Ureter (tissue), 1 donor: ENCODE results near the gene PBX4. TPM values are rescaled to one million over a fixed set of nuclear protein-coding genes. Genes with fewer than 3 reads are reported as not detected.
A peak's percentile ranks its signal among the peaks of the same experiment; 100 is the strongest.
"Not testable (repeated sequence)": the region's sequence is repeated elsewhere in the genome, so short reads cannot be mapped to it uniquely, and the experiment has no call there.

ENCODE experiments used
- DNase-seq: peaks from one replicate; pipeline ENCODE4 v3.0.0-alpha.2; 2020; ENCODE audit warnings: low spot score
- total RNA-seq: library from RNA; stranded (reverse); gene quantifications from one replicate; pipeline ENCODE4 v1.2.4, GENCODE V29; 2023
- donor health status: DM: yes; HTN: yes; CAD: no.

The PBX4 gene
- total RNA-seq = 12.7 TPM

DNA sequence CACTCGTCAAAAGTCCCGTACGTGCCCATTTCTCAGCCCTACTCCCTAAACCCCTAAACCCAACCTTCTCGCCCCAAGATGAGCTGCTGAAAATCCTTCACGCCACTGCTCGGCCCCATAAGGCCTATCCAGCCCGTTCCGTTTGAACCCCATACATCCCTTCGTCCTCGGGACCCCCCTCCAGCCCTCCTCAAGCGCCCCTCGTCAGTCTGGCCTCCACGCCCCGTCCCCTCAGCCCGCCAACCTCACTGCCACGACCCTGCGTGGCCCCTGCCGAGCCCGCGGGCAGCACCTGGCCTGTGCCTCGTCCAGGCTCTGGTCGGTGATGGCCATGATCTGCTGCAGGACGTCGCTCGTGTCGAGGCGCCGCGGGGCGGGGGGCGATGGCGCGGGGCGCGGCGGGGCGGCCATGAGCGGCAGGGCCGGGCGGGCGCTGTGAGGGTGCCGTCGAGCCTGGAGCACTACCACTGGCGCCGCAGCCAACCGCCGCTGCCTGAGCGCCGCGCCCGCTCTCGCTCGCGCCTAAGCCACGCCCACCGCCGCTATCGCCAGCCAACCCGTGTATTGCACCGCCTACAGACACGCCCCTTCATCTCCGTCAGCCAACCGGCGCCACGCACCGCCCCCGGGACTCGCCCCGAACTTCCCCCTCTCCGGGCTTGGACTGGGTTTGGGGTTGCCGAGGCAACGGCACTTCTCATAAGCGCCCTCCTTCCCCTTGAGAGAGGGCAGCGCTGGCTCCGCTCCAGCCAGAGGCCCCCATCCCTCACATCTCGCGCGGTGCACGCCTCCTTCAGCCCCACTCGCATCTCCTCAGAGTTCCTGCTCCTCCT is at the start of gene PBX4:
Gene PBX4, minus strand, starts transcription at position 469 of the 833 bp plus-strand sequence. Its CDS starts 58 bp downstream, at position 411.
- DNase-seq = peak; percentile 96

GRCh38 chr19:19665420-19665948 is 47.0 kb upstream of the PBX4 start:
- not testable (repeated sequence) for DNase-seq

- DNase-seq = peak; percentile 97
Measured at GRCh38 chr19:19663256-19664120, 45.0 kb upstream of the PBX4 start, which contains the start of gene ATP13A1. Gene ATP13A1 (minus strand): TSS chr19:19663676. CDS start chr19:19663666, 10 bp downstream.

GRCh38 chr19:19662871-19663255 is 44.4 kb upstream of the PBX4 start:
- no peak for DNase-seq

DNA sequence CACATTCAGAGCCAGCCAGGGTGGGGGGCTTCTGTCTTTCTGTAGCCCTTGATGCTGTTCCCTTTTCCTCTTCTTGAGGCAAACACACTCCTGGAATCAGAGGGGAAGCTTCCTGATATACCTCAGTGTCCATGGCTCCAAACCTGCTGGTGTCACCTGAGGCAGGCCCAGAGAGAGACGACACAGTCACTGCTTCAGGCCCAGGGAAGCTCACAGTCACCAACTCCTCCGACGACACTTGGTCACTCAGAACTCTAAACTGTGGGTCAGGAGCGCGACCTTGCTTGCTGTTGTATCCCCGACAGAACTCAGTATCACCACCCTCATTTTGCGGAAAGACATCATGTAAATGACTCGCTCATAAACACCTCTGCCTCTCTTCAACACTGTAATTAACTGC is 43.9 kb upstream of the PBX4 start:
- no peak for DNase-seq

- DNase-seq = no peak
Measured at GRCh38 chr19:19661675-19662251, 43.3 kb upstream of the PBX4 start.

- DNase-seq = no peak
Measured at GRCh38 chr19:19661141-19661674, 42.7 kb upstream of the PBX4 start.

DNA sequence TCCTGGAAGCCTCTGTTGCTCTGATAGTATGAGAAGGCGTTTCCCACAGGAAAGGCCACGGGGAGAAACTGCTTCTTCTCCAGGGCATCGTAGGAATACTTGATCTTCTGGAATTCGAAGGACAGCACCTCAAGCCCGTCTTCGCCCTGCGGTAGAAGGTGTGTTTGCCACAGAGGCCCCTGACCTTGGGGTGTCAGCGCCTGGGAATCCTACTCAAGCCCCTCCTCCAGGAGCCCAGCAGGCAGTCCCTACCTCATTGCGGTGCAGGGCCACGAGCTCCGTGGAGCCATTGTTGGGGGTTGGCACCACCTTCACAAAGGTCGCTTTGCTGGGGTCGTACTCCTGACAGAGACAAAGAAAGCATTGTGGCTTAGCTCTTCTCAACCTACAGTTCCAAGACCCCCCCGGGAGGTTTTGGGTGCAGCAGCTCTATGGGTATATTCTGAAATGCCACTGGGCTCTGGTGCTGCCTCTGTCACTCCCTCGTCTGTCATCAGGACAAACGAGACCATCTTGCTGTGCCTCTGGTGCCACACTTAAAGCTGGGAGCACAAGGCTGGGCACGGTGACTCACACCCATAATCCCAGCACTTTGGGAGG is 41.3 kb upstream of the PBX4 start:
- DNase-seq = no peak

- DNase-seq = peak; percentile 39
Measured at GRCh38 chr19:19657397-19657783, 38.9 kb upstream of the PBX4 start.

DNA sequence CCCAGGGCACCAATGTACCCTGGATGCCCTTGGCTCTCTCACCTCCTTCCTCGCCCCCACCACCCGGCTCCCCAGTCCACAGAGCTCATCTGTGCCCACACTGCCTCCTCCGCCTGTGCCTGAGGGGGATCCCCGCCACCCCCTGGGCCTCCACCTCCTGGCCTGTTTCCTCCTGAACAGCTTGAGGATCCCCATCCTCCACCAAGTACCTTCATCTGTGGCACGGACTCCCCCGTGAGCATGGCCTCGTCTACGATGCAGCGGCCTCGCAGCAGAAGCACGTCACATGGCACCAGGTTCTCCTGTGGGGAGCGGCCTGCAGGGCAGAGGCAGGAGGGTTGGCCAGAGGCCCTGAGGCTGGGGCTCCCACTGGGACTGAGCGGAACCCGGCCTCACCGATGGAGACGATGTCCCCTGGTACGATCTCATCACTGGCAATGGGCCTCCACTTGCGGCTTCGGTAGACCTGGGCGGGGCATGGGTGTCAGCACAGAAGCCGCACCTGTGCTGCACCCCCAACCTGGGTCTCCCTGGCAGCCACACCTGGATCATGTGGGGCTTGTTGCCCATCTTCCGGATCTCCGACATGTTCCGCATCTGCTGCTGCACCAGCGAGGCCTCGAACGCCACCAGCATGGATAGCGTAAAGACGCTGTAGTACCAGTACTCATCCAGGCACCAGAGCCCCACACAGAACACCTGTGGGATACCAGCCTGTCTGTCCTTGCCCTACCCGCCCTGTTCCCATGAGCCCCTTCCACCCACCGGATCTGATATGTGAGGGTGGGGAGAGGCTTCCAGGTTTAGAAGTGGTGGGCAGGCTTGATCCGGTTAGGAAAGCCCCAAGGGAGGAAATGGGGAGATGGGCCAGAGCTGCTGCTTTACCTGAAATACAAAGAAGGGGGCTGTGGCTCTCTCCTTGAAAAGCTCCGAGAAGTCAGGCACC is 38.2 kb upstream of the PBX4 start:
- DNase-seq = no peak

GRCh38 chr19:19655641-19656343 is 37.3 kb upstream of the PBX4 start:
- peak; percentile 40 for DNase-seq

DNA sequence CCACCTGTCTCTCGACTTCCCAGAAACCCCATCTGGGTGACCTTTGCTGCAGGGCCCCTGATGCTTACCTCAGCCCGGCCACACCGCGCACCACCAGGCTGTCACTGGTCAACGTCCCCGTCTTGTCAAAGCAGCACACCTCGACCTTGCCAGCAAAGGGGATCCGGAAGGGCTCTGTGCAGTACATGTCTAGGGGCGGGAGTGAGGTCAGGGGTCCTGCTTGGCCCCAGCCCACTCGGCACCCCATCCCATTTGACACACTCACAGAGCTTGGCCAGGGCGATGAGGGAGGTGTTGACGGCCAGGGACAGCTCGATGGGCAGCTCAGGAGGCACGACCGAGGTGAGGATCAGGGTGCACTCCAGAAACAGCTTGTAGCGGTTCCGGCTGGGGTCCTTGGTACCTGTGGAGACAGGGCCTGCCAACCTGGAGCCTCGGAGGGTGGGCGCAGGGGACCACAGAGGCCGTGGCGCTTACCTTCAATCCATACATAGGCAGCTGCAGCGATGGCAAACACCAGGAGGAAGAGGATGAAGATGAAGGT is 36.6 kb upstream of the PBX4 start:
- DNase-seq = peak; percentile 41

DNA sequence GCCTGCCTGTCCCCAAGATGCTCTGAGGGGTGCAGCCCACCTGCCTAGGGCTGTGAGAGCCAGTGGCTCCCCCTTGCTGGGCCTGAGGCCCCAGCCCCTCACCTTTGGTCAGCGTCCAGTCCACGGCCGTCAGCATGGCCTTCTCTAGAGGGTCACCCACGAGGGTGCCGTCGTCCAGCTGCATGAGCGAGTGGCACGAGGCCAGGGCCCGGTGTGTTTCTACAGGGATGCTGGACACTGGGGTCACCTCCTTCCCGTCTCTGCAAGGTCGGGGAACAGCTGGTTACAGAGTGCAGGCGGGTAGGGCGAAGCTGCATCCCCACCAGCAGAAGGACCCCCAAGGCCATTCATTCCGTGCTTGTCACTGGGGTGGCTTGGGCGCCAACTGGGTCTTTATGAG is 36.0 kb upstream of the PBX4 start:
- DNase-seq = no peak

GRCh38 chr19:19653597-19654147 is 35.2 kb upstream of the PBX4 start:
- DNase-seq = no peak

- no peak for DNase-seq
Measured at GRCh38 chr19:19652482-19653295, 34.2 kb upstream of the PBX4 start.

- no peak for DNase-seq
Measured at GRCh38 chr19:19651076-19651475, 32.6 kb upstream of the PBX4 start.

DNA sequence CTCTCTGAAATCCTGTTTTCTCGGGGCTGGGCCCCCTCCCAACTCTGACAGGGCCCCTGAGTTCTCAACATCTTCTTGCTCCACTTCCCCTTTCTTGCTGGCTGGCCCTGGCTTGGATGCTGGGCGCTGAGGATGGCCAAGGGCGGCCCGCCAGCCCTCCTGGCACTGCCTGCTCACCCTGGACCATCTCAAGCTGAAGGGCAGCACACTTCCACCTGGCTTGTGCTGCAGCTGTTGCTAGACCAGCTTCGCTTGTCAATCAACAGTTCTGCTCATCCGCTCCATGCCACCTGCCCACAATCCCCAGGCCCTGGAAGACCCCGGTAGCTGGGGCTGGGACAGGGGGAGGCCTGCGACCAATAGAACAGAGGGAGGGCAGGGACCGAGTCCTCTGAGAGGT is 31.8 kb upstream of the PBX4 start:
- DNase-seq = no peak

GRCh38 chr19:19649580-19649995 is 31.1 kb upstream of the PBX4 start:
- DNase-seq = no peak
